Peyer's patch (tissue), 4 donors: ENCODE data around the gene TRABD.

Experiments used
- CTCF ChIP-seq, 6 experiments: fragments of 450-650 bp in 4 of 6; fragments of 200-600 bp in 2 of 6; sonication (generic) in 1 of 6; IDR thresholded peaks; one replicate each; pipeline ENCODE4 v1.5.1; 2017 to 2019; ENCODE audit warnings: antibody characterized with exemption in 6 of 6, mild to moderate bottlenecking in 3 of 6, moderate library complexity in 1 of 6
- POLR2A ChIP-seq, 2 donors: fragments of 450-650 bp; IDR thresholded peaks; one replicate each; pipeline ENCODE4 v1.5.1; 2017; ENCODE audit warnings: antibody characterized with exemption in 2 of 2, mild to moderate bottlenecking in 2 of 2, moderate library complexity in 2 of 2

- TF ChIP-seq CTCF (IDR thresholded peaks at IDR 0.05) (no peak), POLR2A (IDR thresholded peaks at IDR 0.05) (no peak)
These were observed 43.7 kb downstream of the TRABD start for GRCh38 chr22:50229370-50229769.
